LNCAP (cell line): ENCODE results near the gene ZBTB20.

Source experiments
- CTCF ChIP-seq: fragments of 450-650 bp; IDR thresholded peaks from 2 replicates; pipeline ENCODE4 v1.5.1; 2017; ENCODE audit warnings: mild to moderate bottlenecking

ZBTB20 gene

GRCh38 chr3:114428044-114428595, 719.0 kb downstream of the ZBTB20 start:
- TF ChIP-seq CTCF: no peak

GRCh38 chr3:114427285-114428043, 719.6 kb downstream of the ZBTB20 start:
- no peak for TF ChIP-seq CTCF

GRCh38 chr3:114424337-114424736, 722.8 kb downstream of the ZBTB20 start:
- TF ChIP-seq CTCF: no peak

- TF ChIP-seq CTCF: no peak
Observed at GRCh38 chr3:114421204-114421603, 725.9 kb downstream of the ZBTB20 start.

- no peak for TF ChIP-seq CTCF
Observed at GRCh38 chr3:114420072-114420471, 727.0 kb downstream of the ZBTB20 start.

GRCh38 chr3:114418724-114419543, 728.2 kb downstream of the ZBTB20 start:
- TF ChIP-seq CTCF: peak; percentile 86

- TF ChIP-seq CTCF: no peak
Observed at GRCh38 chr3:114418107-114418506, 729.0 kb downstream of the ZBTB20 start.
